GM21423 (cell line): ENCODE data around the gene AGAP1.
"Not testable (repeated sequence)": the region's sequence is repeated elsewhere in the genome, so short reads cannot be mapped to it uniquely, and the experiment has no call there.

Experiments
- ATAC-seq: cut with Tn5 transposase; IDR thresholded peaks from one replicate; pipeline ENCODE4 v1.9.1; 2021; ENCODE audit warnings: mild to moderate bottlenecking, moderate library complexity; ENCODE audit not compliant: unreplicated experiment

AGAP1 gene

GRCh38 chr2:236073246-236073645, 579.4 kb downstream of the AGAP1 start:
- ATAC-seq, result no peak

DNA sequence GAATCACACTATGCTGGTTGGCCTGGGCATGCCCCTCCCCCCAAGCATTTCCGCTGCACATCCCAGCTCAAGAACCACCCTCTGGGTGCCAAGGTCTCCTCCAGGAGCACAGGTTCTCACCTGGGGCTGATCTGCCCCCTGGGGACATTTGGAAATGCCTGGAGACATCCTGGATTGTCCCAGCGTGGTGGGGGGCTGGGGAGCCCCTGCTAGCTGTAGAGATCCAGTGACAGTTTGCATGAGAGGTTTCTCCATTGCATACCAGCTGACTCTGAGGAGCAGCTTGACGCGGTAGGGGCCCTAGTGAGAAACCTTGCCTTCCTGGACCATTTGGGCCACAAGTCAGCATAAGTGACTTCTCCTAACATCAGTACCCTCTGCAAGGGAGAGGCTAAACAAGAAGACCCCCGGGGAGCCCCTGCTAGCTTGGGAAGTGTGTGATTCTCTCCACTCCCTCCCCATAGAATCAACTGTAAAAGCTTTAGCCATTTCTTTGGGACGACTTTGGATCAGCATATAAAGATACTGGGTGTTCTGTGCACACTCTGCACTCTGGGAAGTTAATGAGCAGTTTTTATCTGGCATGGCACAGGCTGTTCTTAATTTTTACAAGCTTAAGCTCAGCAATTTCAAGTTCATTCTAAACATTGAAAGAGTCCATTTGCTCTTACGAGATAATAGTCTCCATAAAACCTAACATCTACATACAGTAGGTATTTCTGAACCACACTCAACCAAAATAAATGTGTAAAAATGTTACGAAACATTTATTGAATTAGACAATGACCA, 580.2 kb downstream of the AGAP1 start:
- no peak for ATAC-seq

GRCh38 chr2:236075802-236076201, 582.0 kb downstream of the AGAP1 start:
- no peak for ATAC-seq

- no peak for ATAC-seq
These were observed 584.7 kb downstream of the AGAP1 start for GRCh38 chr2:236078297-236079255.

- no peak for ATAC-seq
These were observed 586.6 kb downstream of the AGAP1 start for GRCh38 chr2:236080412-236080811.

DNA sequence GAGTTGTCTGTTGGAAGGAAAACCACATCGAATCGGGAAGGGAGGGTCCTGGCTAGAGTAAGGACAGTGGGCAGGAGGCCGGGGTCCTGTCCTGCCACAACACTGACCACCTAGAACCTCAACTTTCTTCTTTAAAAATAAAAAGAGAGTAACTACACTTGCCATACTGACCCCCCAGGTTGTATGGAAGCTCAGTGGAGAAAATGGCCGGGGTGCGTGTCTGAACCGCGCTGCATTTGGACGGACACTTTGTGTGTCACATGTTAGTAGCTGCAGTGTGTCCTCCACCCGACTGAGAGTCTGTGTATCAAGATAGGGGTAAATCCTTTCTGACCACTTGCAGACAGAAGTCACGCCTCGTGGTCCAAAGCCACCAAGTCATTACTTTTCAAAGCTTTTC, 587.3 kb downstream of the AGAP1 start:
- no peak for ATAC-seq

- ATAC-seq, result no peak
These were observed 588.2 kb downstream of the AGAP1 start for GRCh38 chr2:236082061-236082460.

DNA sequence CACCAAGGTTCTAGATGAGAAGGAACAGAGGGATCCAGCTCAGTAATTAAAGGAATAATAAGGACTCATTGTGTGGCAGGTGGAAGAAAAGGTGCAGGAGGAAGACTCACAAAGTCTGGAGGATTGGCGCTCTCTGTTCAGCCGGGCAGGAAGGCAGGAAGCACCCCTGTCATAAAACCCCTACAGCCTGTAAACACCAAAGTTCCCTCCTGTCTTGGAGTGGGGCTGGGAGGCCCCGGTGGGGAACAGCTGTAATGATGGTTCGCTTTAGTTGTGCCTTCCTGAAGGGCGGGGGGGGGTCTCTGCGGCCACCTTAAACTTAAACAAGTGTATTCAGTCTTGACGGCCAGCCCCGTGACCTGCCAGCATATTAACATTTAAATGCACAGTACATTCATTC, 590.1 kb downstream of the AGAP1 start:
- no peak for ATAC-seq

DNA sequence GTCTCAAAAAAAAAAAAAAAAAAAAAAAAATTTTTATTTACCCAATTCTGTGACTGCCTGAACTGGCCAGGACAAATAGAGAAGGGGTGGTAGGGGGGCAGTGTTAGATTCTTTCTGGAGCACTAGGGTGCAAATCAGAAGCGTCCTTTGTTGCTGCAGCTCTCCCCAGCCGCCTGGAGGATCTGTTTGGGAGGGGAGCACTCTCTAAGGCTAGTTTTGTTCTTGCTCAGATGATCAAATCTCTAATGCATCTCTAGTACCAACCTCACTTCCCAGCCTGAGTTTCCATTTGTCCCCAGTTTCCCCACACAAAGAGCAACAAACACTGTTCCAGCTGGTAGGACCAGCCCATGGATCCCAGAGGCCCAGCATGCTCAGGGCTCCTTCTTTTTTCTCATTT, 591.4 kb downstream of the AGAP1 start:
- no peak for ATAC-seq

DNA sequence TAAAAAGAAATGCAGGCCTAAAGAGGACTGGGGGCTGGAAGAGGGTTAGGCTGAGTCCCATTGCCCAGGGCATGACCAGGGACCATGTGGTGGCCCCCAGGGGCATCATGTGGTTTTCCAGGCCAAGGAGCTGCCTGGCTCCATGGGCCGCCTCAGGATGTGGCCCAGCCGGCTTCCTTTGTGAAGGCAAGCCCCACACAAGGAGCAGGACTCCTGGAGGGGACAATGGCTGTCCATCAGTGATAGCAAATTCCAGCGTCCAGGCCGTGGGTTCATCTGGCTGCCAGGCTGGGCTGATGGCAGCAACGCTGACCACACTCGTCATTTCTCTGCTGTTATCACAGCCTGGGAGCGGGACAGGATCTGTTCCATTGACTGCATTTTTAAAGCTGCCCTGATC, 591.8 kb downstream of the AGAP1 start:
- no peak for ATAC-seq

DNA sequence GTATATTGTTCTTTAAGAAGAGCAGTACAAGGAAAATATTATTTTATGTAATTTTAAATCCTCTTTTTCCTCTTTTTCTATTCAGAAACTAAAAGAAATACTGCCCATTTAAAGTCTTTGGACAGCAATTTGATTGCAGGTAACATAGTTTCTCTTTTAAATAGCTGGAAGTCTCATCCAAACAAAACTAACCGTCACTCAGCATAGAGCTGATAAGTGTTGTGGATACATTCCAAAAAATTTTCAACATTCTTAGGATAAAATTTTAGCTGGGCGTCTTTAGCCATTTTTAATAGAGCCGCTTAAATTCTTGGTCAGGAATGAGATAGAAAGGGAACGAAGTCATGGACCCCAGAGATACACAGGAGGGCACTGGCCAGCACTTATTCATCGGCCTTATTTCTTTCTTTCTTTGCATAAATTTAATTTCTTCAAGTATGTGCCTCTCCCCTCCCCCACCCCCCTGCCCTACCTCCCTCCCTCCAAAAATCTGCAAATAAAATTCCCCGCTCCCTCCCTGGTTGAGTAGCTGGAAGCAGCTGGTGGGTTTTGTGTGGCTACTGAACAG, 592.6 kb downstream of the AGAP1 start:
- no peak for ATAC-seq

DNA sequence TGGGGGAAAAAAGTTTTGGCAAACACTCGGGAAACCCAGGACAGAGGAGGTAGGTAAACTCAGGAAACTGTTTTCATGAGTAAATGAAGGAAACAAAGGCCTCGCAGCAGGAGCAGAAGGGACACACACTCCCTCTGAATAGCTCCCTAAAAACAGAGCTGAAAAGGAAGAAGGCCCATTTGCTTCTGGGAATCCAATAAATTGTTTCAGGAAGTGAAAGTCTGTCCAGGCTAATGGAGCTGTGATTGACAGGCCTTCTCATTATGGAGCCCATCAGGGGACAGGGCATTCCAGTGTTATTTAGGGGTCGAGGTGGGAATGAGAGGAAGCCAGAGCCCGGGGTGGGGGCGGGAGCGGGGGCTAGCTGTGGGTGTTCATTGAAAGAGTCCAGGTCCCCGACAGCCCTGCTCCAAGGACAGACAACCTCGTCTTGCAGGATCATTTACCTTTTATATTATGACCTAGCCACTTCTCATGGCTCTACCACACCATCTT, 593.2 kb downstream of the AGAP1 start:
- no peak for ATAC-seq

GRCh38 chr2:236088368-236089057, 594.7 kb downstream of the AGAP1 start:
- ATAC-seq, result no peak

DNA sequence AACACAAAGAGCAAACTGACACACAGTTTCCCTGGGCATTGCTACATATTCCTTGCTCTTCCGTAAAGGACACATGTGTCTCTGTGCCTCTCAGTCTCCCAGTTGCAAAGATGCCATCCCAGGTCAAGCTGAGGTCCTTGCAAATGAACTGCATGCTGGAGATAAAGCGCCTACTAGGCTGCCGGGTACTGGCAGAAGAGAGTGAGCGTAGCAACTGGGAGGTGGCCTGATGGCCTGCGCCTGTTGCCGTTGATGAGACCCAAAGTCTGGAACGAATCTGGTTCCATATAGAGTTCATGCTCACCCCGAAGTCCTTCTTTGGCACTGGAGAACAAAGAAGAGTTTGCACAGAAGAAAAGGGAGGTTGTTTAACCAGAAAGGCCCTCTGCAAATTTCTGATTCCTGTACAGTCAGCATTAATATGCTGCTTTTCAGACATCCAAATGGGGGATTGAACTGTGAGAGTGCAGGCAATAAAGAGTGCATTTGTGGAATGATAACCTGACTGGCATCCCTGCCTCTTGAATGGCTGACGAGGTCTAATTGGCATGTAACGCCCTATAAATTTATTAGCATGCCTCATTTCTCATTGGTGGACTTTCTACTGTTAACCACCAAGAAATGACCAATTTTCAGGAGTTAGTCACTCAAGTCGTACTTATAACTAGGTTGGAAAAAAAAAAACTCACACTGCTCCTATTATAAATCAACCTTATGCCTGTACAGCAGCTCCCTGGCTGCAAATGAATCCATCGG, 595.6 kb downstream of the AGAP1 start:
- no peak for ATAC-seq

DNA sequence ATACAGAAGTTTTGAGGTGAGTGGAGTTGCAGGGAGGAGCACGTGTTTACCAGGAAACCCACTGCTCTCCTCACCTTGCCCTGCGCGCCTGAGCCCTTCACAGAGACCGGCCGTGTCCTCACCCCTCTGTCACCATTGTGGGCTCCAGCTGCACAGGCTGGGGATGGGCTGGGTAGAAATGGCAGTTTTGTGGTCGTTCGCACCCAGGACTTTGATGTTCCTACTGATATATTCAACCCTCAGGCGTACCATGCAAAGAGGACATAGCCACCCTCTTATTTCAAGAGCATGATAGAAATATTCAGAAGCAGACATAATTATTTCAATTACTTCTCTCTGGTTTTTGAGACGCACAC, 596.2 kb downstream of the AGAP1 start:
- ATAC-seq, result no peak

- ATAC-seq, result not testable (repeated sequence)
These were observed 597.0 kb downstream of the AGAP1 start for GRCh38 chr2:236090826-236091225.

DNA sequence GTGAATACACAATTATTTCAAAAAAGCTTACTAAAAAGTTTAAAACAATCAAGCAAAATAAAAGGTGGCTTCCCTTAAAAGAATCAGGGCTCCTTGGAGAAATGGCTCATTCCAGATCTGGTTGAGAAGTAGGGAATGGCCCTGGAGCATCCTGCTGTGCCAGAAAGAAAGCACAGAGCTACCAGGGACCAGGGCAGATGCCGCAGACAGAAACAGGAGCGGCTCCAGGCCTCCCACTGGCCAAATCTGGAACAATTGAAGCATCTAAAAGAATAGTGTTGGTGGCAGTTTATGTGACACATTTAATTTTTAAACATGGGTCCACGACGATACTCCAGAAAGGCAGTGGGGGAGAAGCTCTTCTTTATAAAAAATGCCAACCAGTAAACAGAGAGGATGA, 598.9 kb downstream of the AGAP1 start:
- no peak for ATAC-seq

- no peak for ATAC-seq
These were observed 599.3 kb downstream of the AGAP1 start for GRCh38 chr2:236093134-236093533.

DNA sequence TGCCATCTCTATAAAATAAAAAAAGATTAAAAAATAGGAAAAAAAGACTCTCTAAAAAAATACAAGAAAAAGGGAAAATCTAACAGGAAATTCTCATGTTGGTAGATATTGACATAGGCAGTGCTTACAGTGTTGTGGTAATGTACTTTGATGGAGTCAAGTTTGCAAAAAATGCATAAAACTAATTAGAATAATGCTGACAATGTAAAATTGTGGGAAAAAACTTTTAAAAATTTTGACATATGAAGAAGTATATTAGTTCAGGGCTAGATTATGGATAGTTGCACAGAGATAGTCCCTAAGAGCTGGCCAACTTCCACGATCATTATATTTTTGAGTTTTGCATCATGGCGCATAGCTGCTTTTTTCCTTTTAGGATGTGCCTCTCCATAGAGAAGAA, 601.7 kb downstream of the AGAP1 start:
- ATAC-seq, result no peak

DNA sequence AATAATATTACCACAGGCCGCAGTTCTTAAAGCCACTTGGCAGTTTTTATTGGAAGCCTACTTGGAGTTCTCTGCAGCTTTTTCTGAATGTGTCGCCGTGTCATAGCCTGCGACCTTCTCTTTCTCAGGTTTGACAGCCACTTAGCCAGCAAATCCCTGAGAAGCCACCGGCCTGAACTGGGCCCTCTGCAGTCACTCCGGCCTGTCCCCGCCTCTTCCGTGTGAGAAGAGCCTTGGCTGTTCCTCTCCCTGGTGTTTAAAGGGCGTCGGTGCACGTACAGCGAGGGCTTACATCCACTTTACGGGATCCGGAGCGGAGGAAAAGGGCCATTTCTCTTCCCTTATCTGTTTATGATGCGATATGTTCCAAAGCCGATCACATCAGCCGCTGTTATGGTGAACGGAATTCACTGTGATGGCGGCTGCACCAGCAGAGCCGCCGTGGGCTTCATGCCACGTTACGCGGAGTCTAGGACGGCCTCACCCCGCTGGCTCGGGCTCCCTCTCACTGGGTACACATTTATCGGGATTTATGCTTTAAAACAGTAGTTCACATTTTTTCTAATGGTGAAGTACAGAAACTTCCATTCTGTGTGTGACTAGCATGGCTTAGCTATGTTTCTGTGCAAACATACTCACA, 607.6 kb downstream of the AGAP1 start:
- no peak for ATAC-seq
